HG02610 (cell line): ENCODE results near the gene ANKS1B.

Experiments used
- ATAC-seq: cut with Tn5 transposase; IDR thresholded peaks from one replicate; pipeline ENCODE4 v1.9.1; 2021; ENCODE audit warnings: mild to moderate bottlenecking, moderate library complexity; ENCODE audit not compliant: unreplicated experiment

The ANKS1B gene

DNA sequence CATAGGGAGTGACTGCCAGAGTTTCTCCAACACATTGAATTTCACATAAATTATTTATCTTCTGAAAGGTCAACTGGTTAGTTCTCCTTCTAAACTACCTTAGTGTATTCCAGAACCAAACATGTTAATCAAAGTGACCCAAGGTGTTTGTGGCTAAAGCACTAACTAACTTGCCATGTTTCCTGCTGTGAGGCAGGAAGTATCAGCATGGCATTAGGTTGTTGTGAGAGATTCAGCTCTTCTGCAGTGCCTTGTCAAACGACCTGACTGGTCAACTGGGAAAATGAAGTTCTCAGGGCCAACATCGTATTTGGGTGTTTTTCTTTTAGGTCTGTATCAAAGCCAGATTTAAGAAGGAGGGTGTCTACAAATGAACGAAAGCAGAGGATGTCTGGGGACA is 891.6 kb downstream of the ANKS1B start:
- no peak for ATAC-seq

DNA sequence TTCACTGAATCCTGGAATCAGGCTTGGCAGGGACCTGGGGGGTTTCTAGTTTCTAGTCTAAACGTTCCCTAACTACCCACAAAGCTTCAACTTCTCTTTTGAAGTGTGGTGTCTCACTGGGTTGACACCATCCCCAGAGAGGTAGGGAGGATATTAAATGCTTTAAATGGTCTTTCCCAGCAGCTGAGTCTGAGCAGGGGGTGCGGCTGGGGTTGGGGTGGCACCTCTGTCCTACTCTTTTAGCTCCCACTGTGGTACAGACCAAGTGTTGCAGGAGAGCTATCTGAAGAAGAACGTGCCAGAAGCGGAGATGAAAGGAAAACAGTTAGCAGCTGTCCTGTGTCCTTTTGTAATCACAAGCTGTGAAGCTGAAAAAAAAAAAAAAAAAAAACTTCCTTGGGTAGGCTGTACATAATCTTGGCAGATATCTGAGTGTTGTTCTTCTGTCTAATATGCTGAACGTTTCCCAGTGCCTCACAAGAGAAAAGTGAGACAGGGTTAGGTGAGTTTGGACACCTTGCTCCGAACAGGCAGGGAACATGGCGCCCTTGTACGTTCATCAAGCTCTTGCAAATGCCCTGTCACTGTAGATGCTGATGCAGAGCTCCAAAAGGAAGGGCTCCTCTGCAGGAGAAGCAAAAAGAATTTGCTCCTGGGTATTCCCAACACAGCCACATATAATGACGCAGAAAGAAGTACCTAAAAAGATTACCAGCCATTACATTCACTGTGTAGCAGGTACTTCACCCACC is 892.5 kb downstream of the ANKS1B start:
- ATAC-seq, result no peak

DNA sequence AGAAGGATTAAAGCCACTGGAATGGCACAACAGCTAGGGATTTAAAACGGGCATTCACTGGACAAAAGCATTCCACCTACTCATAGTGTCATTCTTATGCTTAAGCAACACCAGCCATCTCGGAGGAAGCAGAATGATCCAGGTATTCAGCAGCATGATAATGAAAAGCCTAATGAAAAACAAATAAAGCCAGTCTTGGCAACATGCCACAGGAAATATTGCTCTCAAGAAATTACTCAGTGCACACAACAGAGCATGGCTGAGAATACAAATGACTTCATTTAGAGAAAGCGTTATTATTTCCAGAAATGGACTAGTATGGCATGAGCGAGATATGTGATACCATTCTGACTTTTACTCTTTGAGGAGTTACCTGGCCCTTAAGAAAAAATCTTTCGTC is 897.5 kb downstream of the ANKS1B start:
- ATAC-seq, result no peak

DNA sequence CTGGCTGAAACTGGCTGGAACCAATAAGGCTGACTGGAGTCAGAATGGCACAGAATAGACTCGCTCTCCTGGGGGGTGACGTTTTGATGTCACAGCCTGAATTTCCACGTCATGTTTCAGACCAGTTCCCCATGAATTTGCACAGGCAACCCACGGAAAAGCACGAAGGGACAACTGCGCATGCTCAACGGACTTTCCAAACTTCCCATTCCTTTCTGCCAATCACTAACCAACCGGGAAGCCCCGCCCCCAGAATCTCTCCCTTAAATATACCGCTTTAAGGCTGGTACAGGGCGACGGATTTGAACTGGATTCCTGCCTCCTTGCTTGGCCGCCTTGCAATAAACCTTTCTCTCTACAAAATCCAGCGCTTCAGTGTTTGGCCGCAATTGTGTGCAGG is 904.9 kb downstream of the ANKS1B start:
- no peak for ATAC-seq

DNA sequence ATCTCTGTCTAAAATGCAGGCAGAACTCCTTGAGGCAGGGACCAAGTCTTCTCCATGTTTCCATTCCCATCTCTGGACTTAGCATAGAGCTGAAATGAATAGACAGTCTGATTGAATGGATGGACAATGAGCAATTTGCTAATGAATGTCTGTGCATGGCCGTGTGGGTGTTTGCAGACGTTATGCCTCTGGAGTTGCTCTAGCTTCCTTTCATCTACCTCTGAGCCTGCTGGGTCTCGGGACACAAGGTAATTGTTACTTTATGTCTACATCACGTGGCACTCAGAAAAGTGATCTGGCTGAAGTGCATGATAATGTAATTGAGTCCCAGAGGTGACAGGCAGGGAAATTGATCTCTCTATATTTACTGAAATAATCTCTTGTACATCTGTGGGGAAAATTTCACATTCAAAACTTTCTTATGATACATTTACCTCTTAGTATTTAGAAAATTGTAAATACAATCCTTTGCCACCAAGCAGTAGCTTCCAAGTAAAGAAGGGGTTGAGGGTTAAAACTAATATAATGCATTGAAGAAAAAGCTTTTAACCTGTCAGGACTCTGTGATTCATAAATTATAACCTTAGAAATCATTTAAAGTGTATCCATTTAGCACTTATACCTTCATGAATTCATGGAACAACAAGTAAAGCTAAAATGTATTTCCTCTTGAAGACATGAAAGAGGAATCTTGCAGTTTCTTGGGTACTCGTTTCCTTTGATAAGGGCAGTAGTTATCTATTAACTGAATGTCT is 915.6 kb downstream of the ANKS1B start:
- no peak for ATAC-seq

DNA sequence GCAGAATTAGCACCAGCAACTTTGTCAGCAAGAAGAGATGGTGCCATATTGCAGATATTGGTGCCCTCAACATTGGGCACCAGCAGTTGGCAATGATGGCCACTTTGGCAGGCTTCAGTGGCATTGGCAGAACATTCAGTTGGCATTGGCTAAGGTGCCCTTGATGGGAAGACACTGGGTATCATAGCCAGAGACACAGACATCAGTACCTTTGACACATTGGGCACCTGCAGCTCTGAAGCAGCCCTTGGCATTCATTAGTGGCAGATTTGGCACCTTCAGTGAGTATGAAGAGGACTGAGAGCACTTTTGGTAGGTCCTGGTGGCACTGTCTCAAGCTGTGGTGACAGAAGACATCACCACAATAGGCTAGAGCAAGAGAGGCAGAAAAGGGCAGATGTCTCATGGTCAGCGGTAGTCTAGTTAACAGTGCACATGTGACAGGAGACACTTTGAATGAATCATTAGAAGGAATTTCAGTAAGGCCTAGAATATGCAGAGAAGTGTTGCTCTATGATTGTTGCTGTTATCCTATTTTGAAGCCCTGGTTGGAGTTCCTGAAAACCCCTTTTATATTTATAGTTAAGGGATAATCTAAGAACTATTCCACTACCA is 917.5 kb downstream of the ANKS1B start:
- no peak for ATAC-seq

DNA sequence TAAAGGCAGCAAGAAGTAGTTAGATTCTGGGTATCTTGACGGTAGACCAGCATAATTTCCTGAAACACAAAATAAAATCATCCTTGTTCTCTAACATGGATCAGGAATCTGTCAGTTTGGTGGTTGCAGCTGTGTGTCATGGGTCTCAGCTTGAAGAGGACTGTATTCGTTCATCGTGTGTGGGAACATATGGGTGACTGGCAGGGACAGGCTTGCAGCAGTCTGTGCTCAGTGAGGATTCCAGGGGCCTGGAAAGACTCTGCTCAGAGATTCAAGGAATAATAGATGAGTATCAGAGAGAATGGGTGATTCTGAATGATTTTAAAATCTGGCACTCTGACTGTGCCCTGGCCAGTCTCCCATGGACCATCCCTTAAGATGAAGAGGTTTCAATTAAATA is 918.0 kb downstream of the ANKS1B start:
- ATAC-seq, result no peak

DNA sequence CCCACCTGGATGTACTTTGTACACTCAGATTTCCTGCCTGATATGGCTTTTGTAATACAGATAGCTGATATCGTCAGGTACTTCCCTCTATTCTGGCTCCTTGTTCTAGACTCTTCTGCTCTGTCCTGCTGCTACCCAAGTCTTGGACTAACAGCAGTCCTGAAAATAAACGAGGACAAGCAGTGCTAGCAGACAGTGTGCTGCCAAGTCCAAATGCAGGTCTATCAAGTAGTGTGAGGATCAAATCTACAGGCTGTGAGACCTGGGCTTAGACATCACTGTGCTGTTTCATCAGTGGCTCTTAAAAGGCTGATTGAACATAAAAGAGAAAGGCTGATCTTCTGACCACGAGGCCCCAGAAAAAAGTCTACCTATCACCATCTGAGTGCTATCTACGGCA is 921.6 kb downstream of the ANKS1B start:
- no peak for ATAC-seq

DNA sequence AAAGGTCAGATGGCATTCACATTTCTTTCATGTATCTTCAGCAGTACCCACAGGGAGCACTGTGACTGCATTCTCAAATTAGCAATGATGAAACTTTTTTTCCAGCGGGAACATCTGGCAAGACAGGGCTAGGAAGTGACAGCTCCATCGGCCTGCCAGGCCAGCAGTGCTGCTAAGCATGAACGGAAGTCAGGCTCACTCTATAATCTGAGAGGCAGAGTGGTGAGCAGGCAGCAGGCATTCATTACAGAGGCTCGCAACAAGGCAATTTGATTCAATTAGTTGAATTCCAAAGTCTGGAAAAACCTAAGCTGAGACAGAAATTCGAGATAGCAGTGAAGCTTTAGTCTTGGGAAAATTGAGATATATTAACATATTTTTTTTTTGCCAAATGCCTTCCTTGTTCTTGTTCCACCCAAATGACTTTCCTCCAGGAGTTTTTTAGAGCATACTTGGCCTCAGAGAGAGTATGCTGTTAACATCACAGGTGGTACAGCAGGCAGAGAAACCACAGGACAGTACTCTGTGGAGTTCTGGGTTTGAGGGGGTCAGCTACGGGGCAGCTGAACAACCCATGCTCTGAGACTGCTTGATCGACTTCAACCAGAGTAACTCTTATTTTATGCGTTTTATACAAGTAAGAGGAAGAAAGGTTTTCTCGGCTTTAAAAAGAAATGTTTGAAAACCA is 924.8 kb downstream of the ANKS1B start:
- no peak for ATAC-seq

DNA sequence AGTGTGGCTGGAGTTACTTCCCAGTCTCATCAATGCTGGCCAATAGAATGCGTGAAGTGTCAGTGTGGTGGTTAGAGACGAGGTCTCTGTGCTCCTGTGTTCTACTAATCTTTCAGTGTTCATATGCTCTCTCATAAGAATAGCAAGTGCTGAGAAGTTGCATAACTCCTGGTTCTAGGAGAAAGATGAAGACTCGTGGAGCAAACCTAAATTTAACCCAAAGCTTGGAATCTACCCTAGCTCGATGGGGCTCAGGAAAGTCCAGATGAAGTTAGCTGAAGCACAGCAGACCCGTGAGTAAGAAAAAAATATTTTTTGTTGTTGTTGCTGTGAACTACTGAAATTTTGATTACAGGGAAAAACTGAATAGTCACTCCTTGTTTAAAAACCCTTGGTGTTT is 927.1 kb downstream of the ANKS1B start:
- ATAC-seq, result no peak

DNA sequence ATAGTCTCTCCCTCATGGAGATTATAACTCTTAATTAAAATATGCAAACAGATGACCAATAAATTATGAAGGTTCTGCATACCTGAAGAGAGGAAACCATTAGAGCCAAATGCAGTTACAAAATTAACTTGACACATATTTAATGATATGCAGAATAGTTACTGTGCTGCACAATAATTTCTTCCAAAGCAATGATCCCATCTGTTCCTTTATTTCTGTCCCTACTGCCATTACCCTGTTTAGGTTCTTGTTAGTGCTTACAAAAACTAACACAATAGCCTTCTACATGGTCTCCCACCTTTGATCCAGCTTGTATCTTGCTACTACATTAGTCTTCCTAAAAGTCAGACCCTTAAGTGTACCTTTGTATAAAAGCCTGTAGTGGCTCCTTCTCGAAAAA is 928.5 kb downstream of the ANKS1B start:
- ATAC-seq, result no peak

DNA sequence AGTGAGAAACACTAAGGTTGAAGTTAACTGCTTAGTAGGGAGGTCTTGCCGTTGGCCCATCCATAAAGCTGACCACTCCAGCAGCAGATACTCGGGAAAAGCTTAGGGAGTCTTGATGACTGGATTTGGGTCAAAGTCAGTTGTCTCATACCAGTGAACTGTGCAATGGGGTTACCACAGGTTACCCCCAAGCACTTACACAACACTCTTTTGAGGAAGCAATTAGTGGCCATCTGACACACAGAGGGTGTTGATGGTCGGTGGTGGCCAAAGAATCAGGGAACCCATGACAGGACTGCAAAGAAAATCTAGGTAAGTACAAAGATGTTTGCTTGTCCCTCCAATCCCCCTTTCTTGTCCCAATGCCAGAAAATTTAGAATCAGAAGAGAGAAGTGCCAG is 929.4 kb downstream of the ANKS1B start:
- ATAC-seq, result no peak

DNA sequence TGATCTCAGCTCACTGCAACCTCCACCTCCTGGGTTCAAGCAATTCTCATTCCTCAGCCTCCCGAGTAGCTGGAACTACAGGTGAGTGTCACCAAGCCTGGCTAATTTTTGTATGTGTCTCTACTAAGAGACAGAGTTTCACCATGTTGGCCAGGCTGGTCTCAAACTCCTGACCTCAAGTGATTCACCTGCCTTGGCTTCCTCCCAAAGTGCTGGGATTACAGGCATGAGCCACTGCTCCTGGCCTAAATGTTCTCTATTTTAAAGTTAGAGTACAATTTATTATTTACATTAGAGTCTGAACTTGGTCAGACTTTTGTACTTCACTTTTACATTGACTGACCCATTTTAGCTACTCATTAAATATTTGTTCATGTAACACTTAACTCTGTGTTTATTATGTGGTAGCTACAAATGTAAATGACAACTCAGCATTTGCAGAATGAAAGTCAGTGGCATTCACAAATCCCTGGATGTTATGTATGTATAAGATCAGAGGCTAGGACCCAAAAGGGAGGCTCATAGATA is 930.1 kb downstream of the ANKS1B start:
- no peak for ATAC-seq

DNA sequence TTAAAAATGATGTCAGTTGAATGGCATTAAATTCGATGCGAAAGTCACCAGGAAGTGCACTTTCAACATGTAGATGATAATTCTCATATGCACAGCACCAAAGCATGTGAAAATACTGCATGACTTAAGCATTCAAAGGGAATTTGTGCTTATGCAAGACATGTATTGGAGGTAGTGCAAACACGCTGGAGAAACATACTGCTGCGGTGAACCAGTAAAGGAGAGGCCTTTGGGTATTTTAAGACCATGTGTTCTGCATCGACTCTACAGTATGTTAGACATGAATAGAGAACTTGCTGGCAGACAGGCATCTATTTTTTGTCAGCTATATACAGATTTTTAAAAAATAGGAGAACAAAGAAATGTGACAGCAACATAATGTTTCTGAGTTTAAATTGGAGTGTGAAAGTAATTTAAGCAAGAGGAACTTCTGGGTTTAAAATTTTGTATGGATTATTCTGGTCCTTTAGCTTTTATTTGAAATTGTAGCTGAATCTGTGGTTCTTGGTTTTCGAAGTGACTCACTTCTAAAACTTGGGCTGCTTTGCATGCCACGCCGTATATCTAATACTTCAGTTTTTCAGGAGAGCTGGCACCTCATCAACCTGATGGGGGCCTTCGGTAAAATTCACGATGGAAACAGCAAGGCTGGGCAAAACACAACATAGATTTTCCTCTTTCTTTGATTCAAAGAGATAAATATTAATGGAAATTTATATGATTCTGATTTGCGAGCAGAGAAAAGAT is 930.9 kb downstream of the ANKS1B start:
- no peak for ATAC-seq

DNA sequence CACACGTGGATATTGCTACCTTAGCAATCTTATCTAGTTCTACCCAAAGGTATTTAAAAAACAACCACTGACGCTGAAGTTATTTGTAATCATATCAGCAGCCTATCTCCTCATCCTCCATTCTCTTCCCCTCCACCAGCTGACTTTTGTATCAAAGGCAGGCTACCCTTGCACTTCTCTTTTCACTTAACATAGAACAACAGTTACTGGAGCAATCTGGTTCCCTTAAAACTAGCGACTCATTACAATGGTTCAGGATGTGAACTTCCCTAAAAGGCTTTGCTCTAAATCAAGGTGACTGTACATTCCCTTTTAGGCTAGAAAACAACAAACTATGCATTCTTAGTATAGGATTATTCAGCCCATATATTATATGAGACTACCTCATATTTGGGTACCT is 935.0 kb downstream of the ANKS1B start:
- ATAC-seq, result no peak

DNA sequence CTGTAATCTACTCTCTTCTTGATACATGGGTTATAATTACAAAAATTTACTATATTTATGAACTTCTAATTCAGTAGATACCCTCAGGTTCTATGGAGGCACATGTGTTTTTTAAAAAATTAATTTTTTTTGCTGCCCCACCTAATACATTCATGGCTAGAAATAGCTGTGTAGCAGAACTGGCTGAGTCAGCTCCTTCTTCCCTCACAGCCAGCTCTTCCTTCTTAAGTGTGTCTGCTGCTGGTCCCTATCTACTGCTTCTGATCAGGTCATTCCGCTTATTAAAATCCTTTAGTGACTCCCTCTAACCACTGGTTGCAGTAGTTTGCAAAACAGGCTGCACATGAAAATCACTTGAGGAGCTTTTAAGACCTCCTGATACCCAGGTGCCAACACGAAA is 939.6 kb downstream of the ANKS1B start:
- no peak for ATAC-seq

DNA sequence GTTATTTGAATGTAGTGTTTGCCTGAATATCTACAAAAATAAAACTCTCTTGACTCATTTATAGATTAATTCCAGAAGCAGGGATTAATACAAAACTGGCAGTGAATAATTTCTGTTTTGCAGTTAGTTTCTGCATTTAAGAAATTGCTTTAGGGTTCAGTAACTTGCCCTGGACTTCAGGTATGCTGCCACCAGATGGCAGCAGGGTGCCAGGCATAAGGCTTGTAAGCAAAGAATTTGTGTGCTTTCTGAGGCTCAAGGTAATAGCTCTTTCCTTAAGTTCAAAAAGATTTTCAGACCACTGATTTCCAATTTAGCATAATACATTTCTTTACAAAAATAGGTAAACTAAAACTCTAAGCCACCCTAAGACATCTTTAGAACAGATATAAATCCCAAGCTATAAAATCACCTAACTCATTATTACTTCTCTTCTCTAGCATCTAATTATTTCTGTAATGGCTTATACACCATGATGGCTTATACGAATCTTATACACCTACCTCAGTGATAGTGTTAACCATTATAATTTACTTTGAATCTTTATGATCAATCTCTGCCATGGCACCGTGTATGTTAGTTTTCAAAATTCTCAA is 941.3 kb downstream of the ANKS1B start:
- peak; percentile 75 for ATAC-seq

DNA sequence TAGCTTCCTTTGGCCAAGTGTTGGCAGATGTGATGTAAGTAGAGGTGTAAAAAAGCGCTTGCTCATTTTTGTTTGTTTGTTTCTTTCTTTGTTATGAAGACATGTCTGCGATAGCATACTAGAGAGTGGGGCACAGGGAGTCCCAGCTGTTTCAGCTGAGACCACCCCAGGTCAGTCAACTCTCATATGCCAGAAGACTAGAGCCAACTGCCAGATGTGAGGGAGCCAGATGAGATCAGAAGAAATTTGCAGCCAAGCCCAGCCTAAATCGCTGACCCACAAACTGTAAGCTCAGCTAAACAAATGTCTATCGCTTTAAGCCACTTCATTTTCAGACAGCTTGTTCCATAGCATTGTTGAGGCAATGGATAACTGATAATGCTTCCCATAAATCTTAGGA is 942.5 kb downstream of the ANKS1B start:
- no peak for ATAC-seq

DNA sequence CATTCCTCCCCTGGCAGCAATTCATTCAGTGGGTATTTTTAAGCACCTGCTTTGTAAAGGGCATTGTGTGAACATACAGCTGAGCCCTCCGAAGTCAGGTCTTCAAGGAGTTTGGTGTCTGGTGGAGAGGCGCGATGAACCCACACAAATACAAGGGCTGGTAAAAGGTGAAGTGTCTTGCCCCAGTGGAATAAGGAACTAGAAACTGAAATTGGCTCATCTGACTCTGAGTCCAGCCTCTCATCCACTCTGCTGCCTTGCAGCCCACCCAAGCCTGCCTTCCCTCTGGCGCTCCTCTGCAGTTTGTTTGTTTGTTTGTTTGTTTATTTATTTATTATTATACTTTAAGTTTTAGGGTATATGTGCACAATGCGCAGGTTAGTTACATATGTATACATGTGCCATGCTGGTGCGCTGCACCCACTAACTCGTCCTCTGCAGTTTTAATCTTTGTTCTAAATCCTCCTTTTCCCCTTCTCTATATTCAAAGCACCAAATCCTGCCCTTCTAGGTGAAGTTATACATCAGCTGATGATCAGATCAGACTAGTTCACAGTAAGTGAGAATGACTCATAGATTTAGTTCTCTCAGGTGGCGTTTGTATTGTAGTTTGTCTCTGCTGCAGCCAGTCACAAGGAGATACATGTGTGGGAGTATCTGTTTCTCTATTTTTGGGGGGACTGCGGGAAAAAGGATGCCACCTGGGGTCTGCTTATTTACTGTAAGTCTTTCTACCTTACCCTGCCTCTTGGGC is 945.2 kb downstream of the ANKS1B start:
- ATAC-seq, result no peak

DNA sequence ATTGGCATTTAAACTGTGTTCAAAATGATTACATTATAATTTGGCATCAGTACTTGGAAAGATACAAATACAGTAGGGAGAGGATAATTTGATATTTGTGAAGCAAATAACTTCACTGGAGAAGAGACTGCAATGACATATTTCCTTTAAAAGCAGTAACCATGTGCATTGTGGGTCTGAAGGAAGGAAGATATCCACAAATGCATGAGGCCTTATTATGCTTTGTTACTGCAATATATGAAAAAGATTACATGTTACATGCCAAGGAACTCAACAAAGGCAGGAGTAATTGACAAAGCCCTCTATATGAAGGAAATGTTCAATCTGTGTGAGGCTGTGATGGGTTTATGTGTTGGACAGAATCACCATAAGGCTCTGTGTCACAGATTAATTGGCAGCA is 948.2 kb downstream of the ANKS1B start:
- ATAC-seq, result no peak
